GM06990 (cell line): ENCODE data around the gene CFAP46.

Experiments used
- DNase-seq: peaks from one replicate; pipeline ENCODE4 v3.0.0-alpha.2; 2011; ENCODE audit not compliant: insufficient read length; ENCODE audit errors: extremely low read depth
- H3K27me3 ChIP-seq: replicated peaks from 2 replicates; pipeline ENCODE4 v1.6.0; 2011; ENCODE audit warnings: low read length; ENCODE audit not compliant: control insufficient read depth, insufficient read depth
- H3K36me3 ChIP-seq: 2 replicates; pipeline ENCODE4 v1.5.1; 2011; ENCODE audit warnings: low read length; ENCODE audit not compliant: control insufficient read depth, insufficient read depth
- H3K4me3 ChIP-seq: replicated peaks from 2 replicates; pipeline ENCODE4 v1.5.1; 2011; ENCODE audit warnings: low read depth, mild to moderate bottlenecking, control low read depth, low read length
- TF ChIP-seq, protein P1 (sequence below): IDR thresholded peaks from 2 replicates; pipeline ENCODE4 v1.5.1; 2011; ENCODE audit warnings: low read length, control low read depth, mild to moderate bottlenecking, inconsistent platforms; ENCODE audit not compliant: insufficient read depth, poor library complexity, severe bottlenecking

The CFAP46 gene

GRCh38 chr10:132833421-132834111 is 108.8 kb downstream of the CFAP46 start:
- Histone ChIP-seq H3K27me3 (no peaks in the 10 kb centered on the region), H3K4me3 (no peak overlapping the region), H3K36me3 (no peaks in the 10 kb centered on the region)
- DNase-seq, result no peak
- TF ChIP-seq, protein P1, sequence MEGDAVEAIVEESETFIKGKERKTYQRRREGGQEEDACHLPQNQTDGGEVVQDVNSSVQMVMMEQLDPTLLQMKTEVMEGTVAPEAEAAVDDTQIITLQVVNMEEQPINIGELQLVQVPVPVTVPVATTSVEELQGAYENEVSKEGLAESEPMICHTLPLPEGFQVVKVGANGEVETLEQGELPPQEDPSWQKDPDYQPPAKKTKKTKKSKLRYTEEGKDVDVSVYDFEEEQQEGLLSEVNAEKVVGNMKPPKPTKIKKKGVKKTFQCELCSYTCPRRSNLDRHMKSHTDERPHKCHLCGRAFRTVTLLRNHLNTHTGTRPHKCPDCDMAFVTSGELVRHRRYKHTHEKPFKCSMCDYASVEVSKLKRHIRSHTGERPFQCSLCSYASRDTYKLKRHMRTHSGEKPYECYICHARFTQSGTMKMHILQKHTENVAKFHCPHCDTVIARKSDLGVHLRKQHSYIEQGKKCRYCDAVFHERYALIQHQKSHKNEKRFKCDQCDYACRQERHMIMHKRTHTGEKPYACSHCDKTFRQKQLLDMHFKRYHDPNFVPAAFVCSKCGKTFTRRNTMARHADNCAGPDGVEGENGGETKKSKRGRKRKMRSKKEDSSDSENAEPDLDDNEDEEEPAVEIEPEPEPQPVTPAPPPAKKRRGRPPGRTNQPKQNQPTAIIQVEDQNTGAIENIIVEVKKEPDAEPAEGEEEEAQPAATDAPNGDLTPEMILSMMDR, result no peak

- no peak overlapping the region for H3K4me3 ChIP-seq
- H3K36me3 ChIP-seq, result no peaks in the 10 kb centered on the region
- TF ChIP-seq, protein P1, result no peak
- DNase-seq, result no peak
- no peaks in the 10 kb centered on the region for H3K27me3 ChIP-seq
These were observed 110.0 kb downstream of the CFAP46 start for GRCh38 chr10:132832186-132832969.

DNA sequence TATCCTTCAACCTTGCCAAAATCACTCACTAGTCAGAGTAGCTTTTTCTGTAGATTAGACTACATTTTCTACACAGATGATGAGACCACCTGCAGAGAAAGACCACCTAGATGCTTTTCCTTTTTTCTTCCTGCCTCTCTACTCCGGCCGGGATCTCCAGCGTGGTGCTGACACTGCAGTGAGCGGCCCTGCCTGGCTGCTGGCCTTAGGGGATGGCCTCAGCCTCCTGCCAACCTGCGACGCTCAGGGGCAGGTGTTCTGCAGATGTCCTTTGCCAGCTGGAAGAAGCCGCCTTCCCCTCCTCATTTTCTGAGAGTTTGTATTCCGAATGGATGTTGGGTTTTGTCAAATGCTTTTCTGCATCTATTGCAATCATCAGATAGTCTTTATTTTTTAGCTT is 113.0 kb downstream of the CFAP46 start:
- no peak overlapping the region for H3K4me3 ChIP-seq
- H3K27me3 ChIP-seq, result no peaks in the 10 kb centered on the region
- DNase-seq, result no peak
- TF ChIP-seq, protein P1, result no peak
- H3K36me3 ChIP-seq, result no peaks in the 10 kb centered on the region

- Histone ChIP-seq H3K36me3 (no peaks in the 10 kb centered on the region), H3K4me3 (no peak overlapping the region), H3K27me3 (no peaks in the 10 kb centered on the region)
- DNase-seq, result no peak
- TF ChIP-seq, protein P1, result no peak
These were observed 113.7 kb downstream of the CFAP46 start for GRCh38 chr10:132828681-132829080.

- Histone ChIP-seq H3K27me3 (no peaks in the 10 kb centered on the region), H3K36me3 (no peaks in the 10 kb centered on the region), H3K4me3 (no peak overlapping the region)
- TF ChIP-seq, protein P1, result no peak
- no peak for DNase-seq
These were observed 114.4 kb downstream of the CFAP46 start for GRCh38 chr10:132827861-132828539.
